Trophoblast cell (in vitro differentiated cells and primary cell): Measurements from ENCODE around the gene GABRD.
A peak's percentile ranks its signal among the peaks of the same experiment; 100 is the strongest.

Experiments
- DNase-seq, 2 donors: peaks; one replicate each; pipeline ENCODE4 v3.0.0-alpha.2; 2016
- H2AFZ ChIP-seq: 2 replicates; pipeline ENCODE4 v1.6.1; 2013; ENCODE audit warnings: low read length, moderate library complexity, mild to moderate bottlenecking; ENCODE audit not compliant: insufficient read depth, poor library complexity
- H2AK5ac ChIP-seq: 2 replicates; pipeline ENCODE4 v1.6.1; 2013; ENCODE audit warnings: mild to moderate bottlenecking, low read length
- H2BK120ac ChIP-seq: 2 replicates; pipeline ENCODE4 v1.6.1; 2013; ENCODE audit warnings: low read length, mild to moderate bottlenecking, moderate library complexity; ENCODE audit not compliant: insufficient read depth, poor library complexity
- H2BK12ac ChIP-seq: 2 replicates; pipeline ENCODE4 v1.6.1; 2013; ENCODE audit warnings: mild to moderate bottlenecking, low read length, moderate library complexity
- H2BK5ac ChIP-seq: 2 replicates; pipeline ENCODE4 v1.6.1; 2013; ENCODE audit warnings: low read length, low read depth, moderate library complexity, mild to moderate bottlenecking; ENCODE audit not compliant: poor library complexity
- H3K14ac ChIP-seq: 2 replicates; pipeline ENCODE4 v1.6.1; 2013; ENCODE audit warnings: mild to moderate bottlenecking, low read length
- H3K18ac ChIP-seq: 2 replicates; pipeline ENCODE4 v1.6.1; 2013; ENCODE audit warnings: mild to moderate bottlenecking, low read length
- H3K23ac ChIP-seq: 2 replicates; pipeline ENCODE4 v1.6.1; 2013; ENCODE audit warnings: low read length
- H3K27ac ChIP-seq: 2 replicates; pipeline ENCODE4 v1.5.1; 2013; ENCODE audit warnings: low read depth, mild to moderate bottlenecking, inconsistent platforms, low read length, moderate library complexity
- H3K27me3 ChIP-seq: 2 replicates; pipeline ENCODE4 v1.6.1; 2013; ENCODE audit warnings: inconsistent platforms, mild to moderate bottlenecking, low read length, moderate library complexity; ENCODE audit not compliant: insufficient read depth
- H3K36me3 ChIP-seq, 2 experiments: 1 replicate in 1 of 2; 2 replicates in 1 of 2; pipeline ENCODE4 v1.6.1; 2013; ENCODE audit warnings: low read length in 2 of 2, mild to moderate bottlenecking in 2 of 2, moderate library complexity in 1 of 2; ENCODE audit not compliant: insufficient read depth in 2 of 2, control insufficient read depth in 1 of 2
- H3K4ac ChIP-seq: 2 replicates; pipeline ENCODE4 v1.6.1; 2013; ENCODE audit warnings: low read depth, mild to moderate bottlenecking, low read length, moderate library complexity
- H3K4me1 ChIP-seq, 2 experiments: 1 replicate in 1 of 2; 2 replicates in 1 of 2; pipeline ENCODE4 v1.6.1; 2013; ENCODE audit warnings: low read length in 2 of 2, mild to moderate bottlenecking in 2 of 2, moderate library complexity in 1 of 2; ENCODE audit not compliant: insufficient read depth in 2 of 2, control insufficient read depth in 1 of 2
- H3K4me2 ChIP-seq: 2 replicates; pipeline ENCODE4 v1.6.1; 2013; ENCODE audit warnings: inconsistent platforms, mild to moderate bottlenecking, low read length, moderate library complexity
- H3K4me3 ChIP-seq: 2 replicates; pipeline ENCODE4 v1.5.1; 2013; ENCODE audit warnings: mild to moderate bottlenecking, low read depth, low read length, inconsistent platforms
- H3K79me1 ChIP-seq: one replicate; pipeline ENCODE4 v1.6.1; 2013; ENCODE audit warnings: low read length
- H3K79me2 ChIP-seq: 2 replicates; pipeline ENCODE4 v1.6.1; 2013; ENCODE audit warnings: low read length, mild to moderate bottlenecking; ENCODE audit not compliant: control insufficient read depth, insufficient read depth, poor library complexity
- H3K9ac ChIP-seq: 2 replicates; pipeline ENCODE4 v1.6.1; 2013; ENCODE audit warnings: mild to moderate bottlenecking, low read length
- H3K9me3 ChIP-seq: 2 replicates; pipeline ENCODE4 v1.6.1; 2013; ENCODE audit warnings: low read depth, mild to moderate bottlenecking, control low read depth, inconsistent platforms, low read length; ENCODE audit not compliant: insufficient read depth
- H4K12ac ChIP-seq: 2 replicates; pipeline ENCODE4 v1.6.1; 2013; ENCODE audit warnings: low read depth, mild to moderate bottlenecking, low read length, moderate library complexity
- H4K8ac ChIP-seq: 2 replicates; pipeline ENCODE4 v1.6.1; 2013; ENCODE audit warnings: low read depth, mild to moderate bottlenecking, low read length, moderate library complexity
- H4K91ac ChIP-seq: one replicate; pipeline ENCODE4 v1.6.1; 2013; ENCODE audit warnings: low read depth, mild to moderate bottlenecking, low read length, moderate library complexity
- WGBS: extraction: QIAGEN DNeasy Blood & Tissue Kit; methylation state at CpG from one replicate; pipeline ENCODE4 v1.1.7; 2013; ENCODE audit warnings: missing lambda C conversion rate; ENCODE audit not compliant: insufficient read length, insufficient coverage; ENCODE audit errors: extremely low coverage; 5-methylcytosine and 5-hydroxymethylcytosine counted together

Gene GABRD

DNA sequence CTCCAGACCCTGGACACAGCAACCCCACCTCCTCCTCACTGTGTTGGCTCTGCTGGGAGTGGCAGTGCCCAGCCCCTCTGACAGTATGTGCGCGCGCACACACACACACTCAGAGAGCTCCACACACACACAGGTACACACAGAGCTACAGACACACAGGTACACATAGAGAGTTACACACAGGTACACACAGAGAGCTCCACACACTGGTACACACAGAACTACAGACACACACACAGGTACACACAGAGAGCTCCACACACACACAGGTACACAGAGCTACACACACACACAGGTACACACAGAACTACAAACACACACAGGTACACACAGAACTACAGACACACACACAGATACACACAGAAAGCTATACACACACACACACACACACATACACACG lies 24.7 kb downstream of the GABRD start:
- Histone ChIP-seq H3K9ac (no peak overlapping the region), H3K4me3 (no peak overlapping the region), H3K36me3 (no peaks in the 10 kb centered on the region), H2BK5ac (no peak overlapping the region), H3K4ac (no peak overlapping the region), H3K79me2 (no peaks in the 10 kb centered on the region), H3K79me1 (no peaks in the 10 kb centered on the region), H3K27me3 (no peaks in the 10 kb centered on the region), H4K91ac (no peak overlapping the region), H3K4me1 (peaks cover 0 to 2% of the 10 kb centered on the region in 2 experiments), H3K4me2 (no peak overlapping the region), H2AK5ac (no peak overlapping the region), H3K9me3 (peaks cover 2% of the 10 kb centered on the region), H3K14ac (no peak overlapping the region), H3K23ac (no peak overlapping the region), H3K18ac (no peak overlapping the region), H2BK12ac (no peak overlapping the region), H2BK120ac (no peak overlapping the region), H4K12ac (no peak overlapping the region), H3K27ac (no peak overlapping the region), H2AFZ (no peak overlapping the region), H4K8ac (no peak overlapping the region)
- no CpG with 5 or more reads among the region's 4 CpGs for WGBS
- no peak for DNase-seq

DNA sequence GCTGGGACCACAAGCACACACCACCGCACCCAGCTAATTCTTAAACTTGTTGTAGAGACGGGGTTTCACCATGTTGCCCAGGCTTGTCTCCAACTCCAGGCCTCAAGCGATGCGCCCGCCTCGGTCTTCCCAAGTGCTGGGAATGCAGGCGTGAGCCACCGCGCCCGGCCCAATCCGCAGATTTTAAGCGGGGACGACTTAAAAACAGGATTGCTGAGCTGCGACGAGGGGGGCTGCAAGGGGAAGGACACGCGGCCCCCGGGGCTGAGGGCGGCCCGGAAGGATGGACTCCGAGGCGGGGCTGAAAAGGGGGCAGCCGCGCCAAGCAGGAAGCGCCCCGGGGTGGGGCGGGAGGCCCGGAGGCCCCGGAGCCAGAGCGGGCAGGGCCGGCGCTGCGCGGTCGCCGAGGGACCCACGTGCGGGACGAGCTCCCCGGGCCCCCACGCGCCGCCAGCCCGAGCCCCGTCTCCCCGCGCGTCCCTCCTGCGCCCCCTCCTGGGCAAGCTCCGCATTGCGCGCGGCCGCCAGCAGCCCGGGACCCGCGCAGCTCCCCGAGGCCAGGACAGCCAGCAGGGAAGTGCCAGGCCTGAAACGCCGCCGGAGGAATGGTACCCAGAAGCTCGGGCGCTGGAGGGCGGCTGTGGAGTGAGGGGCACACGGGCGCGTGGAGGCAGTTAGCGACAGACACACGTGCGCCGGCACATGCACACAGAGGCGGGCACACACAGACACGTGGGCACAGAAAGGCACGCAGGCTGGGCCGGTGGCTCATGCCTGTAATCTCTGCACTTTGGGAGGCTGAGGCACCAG lies 25.6 kb downstream of the GABRD start:
- H3K27ac ChIP-seq = no peak overlapping the region
- no CpG with 5 or more reads among the region's 75 CpGs for WGBS

DNA sequence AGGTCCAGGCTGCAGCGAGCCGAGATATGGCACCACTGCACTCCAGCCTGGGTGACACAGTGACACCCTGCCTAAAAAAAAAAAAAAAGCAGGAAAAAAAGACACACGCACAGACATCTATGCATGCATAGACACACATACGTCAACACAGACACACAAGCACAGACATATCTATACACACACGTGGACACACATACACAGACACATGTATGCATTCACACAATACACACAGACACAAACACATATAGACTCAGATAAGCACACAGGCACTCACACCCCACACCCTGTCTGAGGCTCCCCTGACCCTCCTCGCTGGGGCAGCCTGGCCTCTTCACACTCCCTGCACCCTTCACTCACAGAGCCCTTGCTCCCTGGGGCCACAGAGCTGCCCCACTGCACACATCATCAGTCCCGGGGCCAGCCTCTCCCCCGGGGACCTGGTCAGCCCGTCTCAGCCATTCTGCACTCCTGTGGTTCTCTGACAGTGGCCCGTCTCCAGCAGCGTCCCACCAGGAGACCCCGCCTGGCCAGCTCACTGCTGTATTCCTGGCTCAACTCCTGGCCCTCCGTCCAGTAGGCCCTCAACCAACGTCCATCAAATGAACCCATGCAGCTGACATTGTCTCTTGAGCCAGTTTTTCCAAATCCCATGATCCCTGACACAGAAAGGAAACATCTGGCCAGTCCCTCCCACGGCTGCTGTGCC lies 26.5 kb downstream of the GABRD start:
- Histone ChIP-seq H3K4me2 (no peak overlapping the region), H3K4me1 (peaks cover 8 to 9% of the 10 kb centered on the region in 2 experiments), H3K27ac (no peak overlapping the region), H3K14ac (no peak overlapping the region), H3K79me1 (peaks cover 6% of the 10 kb centered on the region), H2BK12ac (no peak overlapping the region), H2AK5ac (no peak overlapping the region), H3K79me2 (peaks cover 3% of the 10 kb centered on the region), H2AFZ (no peak overlapping the region), H3K4me3 (no peak overlapping the region), H4K91ac (no peak overlapping the region), H3K18ac (no peak overlapping the region), H3K9ac (no peak overlapping the region), H2BK5ac (no peak overlapping the region), H3K4ac (no peak overlapping the region), H3K27me3 (no peaks in the 10 kb centered on the region), H3K36me3 (no peaks in the 10 kb centered on the region), H4K8ac (no peak overlapping the region), H3K9me3 (peaks cover 2% of the 10 kb centered on the region), H4K12ac (no peak overlapping the region), H2BK120ac (no peak overlapping the region), H3K23ac (no peak overlapping the region)
- DNase-seq = no peak
- no CpG with 5 or more reads among the region's 15 CpGs for WGBS

More for the DNA sequence above, 25.6 kb downstream of the GABRD start:
- H3K79me1 ChIP-seq = peaks cover 2% of the 10 kb centered on the region
- no peak overlapping the region for H2BK5ac ChIP-seq
- H3K36me3 ChIP-seq = no peaks in the 10 kb centered on the region
- H3K18ac ChIP-seq = no peak overlapping the region
- peaks cover 2% of the 10 kb centered on the region for H3K9me3 ChIP-seq
- no peak overlapping the region for H3K14ac ChIP-seq
- no peak overlapping the region for H4K91ac ChIP-seq
- no peak overlapping the region for H2AFZ ChIP-seq
- H3K4me2 ChIP-seq = peak overlapping the region; percentile 59
- H3K23ac ChIP-seq = no peak overlapping the region
- H3K4ac ChIP-seq = no peak overlapping the region
- H2BK12ac ChIP-seq = no peak overlapping the region
- no peak overlapping the region for H2BK120ac ChIP-seq
- H3K27me3 ChIP-seq = no peaks in the 10 kb centered on the region
- H4K8ac ChIP-seq = no peak overlapping the region
- H3K79me2 ChIP-seq = no peaks in the 10 kb centered on the region
- H3K4me3 ChIP-seq = no peak overlapping the region
- no peak overlapping the region for H4K12ac ChIP-seq
- peak; percentile 46 to 75 for DNase-seq
- no peak overlapping the region for H2AK5ac ChIP-seq
- H3K9ac ChIP-seq = no peak overlapping the region
- peaks cover 7 to 9% of the 10 kb centered on the region in 2 experiments for H3K4me1 ChIP-seq

DNA sequence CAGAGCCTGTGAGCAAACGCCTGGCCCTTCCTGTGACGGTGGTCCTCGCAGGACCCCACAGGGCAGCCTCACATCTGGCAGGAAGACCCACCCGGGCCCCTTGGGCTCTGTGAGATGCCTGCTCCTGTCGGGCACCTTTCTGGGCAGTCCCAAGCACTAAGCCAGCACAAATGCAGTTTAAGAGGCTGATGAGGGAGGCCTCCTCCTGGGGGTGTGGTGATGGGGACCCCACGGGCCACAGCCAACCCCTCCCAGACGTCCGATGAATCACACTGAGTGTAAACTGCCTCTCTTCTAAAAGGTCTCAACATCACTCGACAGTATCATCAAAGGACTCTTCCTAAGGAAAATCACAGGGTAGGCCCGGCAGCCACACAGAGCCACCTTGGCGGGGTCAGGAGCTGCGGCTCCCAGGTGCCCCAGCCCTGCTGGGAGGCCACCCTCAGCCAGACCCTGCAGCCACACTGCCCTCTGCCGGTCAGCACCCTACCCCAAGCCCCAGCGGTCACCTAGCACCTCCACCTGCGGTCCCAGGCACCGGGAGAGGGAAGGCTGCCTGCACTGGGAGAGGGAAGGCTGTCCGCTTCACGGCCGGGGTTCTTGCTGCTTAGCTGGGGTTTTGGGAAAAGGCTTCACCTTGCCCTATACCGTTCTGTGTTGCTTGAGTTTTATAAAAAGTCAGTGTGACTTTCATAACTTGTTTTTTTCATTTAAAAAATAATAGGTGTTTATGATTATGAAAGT lies 27.2 kb downstream of the GABRD start:
- peaks cover 10% of the 10 kb centered on the region for H3K79me1 ChIP-seq
- no peak overlapping the region for H3K4ac ChIP-seq
- H3K36me3 ChIP-seq = no peaks in the 10 kb centered on the region
- no peak overlapping the region for H4K12ac ChIP-seq
- no CpG with 5 or more reads among the region's 20 CpGs for WGBS
- H3K27ac ChIP-seq = no peak overlapping the region
- no peak overlapping the region for H3K14ac ChIP-seq
- no peak overlapping the region for H2BK5ac ChIP-seq
- no peak overlapping the region for H2BK120ac ChIP-seq
- peaks cover 10 to 12% of the 10 kb centered on the region in 2 experiments for H3K4me1 ChIP-seq
- H2AK5ac ChIP-seq = no peak overlapping the region
- peaks cover 9% of the 10 kb centered on the region for H3K79me2 ChIP-seq
- no peak overlapping the region for H3K23ac ChIP-seq
- H2BK12ac ChIP-seq = no peak overlapping the region
- no peak overlapping the region for H3K9ac ChIP-seq
- H3K18ac ChIP-seq = no peak overlapping the region
- no peak overlapping the region for H3K4me3 ChIP-seq
- peaks cover 2% of the 10 kb centered on the region for H3K9me3 ChIP-seq
- peaks cover 4% of the 10 kb centered on the region for H3K27me3 ChIP-seq
- H3K4me2 ChIP-seq = no peak overlapping the region
- no peak overlapping the region for H4K91ac ChIP-seq
- peak; percentile 74 to 85 for DNase-seq
- H2AFZ ChIP-seq = no peak overlapping the region
- H4K8ac ChIP-seq = no peak overlapping the region
